ENCODE data around the gene PLA2G15. TPM values are rescaled to one million over a fixed set of nuclear protein-coding genes. Genes with fewer than 3 reads are reported as not detected.
A peak's percentile ranks its signal among the peaks of the same experiment; 100 is the strongest.

The PLA2G15 gene
- total RNA-seq, 1 donor from 2014 or later, result 25.9 TPM

GRCh38 chr16:68275611-68276191 is 30.5 kb downstream of the PLA2G15 start:
- no peaks in the 10 kb centered on the region for H3K9me3 Mint-ChIP-seq (ENCODE audit: unreplicated experiment)
- no peak overlapping the region for H3K4me3 Mint-ChIP-seq (ENCODE audit: unreplicated experiment)
- no peaks in the 10 kb centered on the region for H3K27me3 Mint-ChIP-seq (ENCODE audit: unreplicated experiment)
- peaks cover 3% of the 10 kb centered on the region for H3K4me1 Mint-ChIP-seq (ENCODE audit: unreplicated experiment)
- peaks cover 15% of the 10 kb centered on the region for H3K36me3 Mint-ChIP-seq (ENCODE audit: unreplicated experiment)
- DNase-seq (ENCODE audit: extremely low spot score, unreplicated experiment), result no peak
- H3K27ac Mint-ChIP-seq (ENCODE audit: unreplicated experiment), result peak overlapping the region; percentile 14
- no peak for TF ChIP-seq CTCF (IDR thresholded peaks at IDR 0.05)

DNA sequence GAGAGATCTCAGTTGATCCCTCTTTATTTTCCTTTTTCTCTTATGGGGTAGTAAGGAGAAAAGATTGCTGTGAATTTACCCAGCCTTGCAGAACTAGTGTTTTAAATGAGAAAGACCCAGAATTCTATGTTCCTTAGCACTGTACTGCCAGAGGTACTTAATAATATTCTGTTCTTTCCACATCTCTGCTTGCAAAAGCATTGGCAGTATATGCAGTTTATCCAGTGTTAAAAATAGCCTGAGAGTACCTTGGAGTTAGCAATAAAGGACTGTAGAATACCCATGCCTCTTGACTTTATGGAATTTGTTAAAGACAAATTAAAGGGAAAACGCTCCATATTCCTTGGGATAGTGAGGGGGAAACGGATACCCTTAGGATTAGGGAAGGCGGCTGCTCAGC is 31.1 kb downstream of the PLA2G15 start:
- DNase-seq (ENCODE audit: extremely low spot score, unreplicated experiment), result no peak
- no peak for TF ChIP-seq CTCF (IDR thresholded peaks at IDR 0.05)
- H3K27me3 Mint-ChIP-seq (ENCODE audit: unreplicated experiment), result no peaks in the 10 kb centered on the region
- no peak overlapping the region for H3K4me3 Mint-ChIP-seq (ENCODE audit: unreplicated experiment)
- peaks cover 3% of the 10 kb centered on the region for H3K4me1 Mint-ChIP-seq (ENCODE audit: unreplicated experiment)
- no peak overlapping the region for H3K27ac Mint-ChIP-seq (ENCODE audit: unreplicated experiment)
- no peaks in the 10 kb centered on the region for H3K9me3 Mint-ChIP-seq (ENCODE audit: unreplicated experiment)
- H3K36me3 Mint-ChIP-seq (ENCODE audit: unreplicated experiment), result peaks cover 15% of the 10 kb centered on the region

- Mint-ChIP-seq H3K36me3 (ENCODE audit: unreplicated experiment) (peaks cover 32% of the 10 kb centered on the region), H3K27ac (ENCODE audit: unreplicated experiment) (no peak overlapping the region), H3K27me3 (ENCODE audit: unreplicated experiment) (no peaks in the 10 kb centered on the region), H3K4me3 (ENCODE audit: unreplicated experiment) (no peak overlapping the region), H3K9me3 (ENCODE audit: unreplicated experiment) (no peaks in the 10 kb centered on the region), H3K4me1 (ENCODE audit: unreplicated experiment) (no peaks in the 10 kb centered on the region)
- DNase-seq (ENCODE audit: extremely low spot score, unreplicated experiment), result no peak
- no peak for TF ChIP-seq CTCF (IDR thresholded peaks at IDR 0.05)
Observed at GRCh38 chr16:68279726-68280558, 34.8 kb downstream of the PLA2G15 start.

DNA sequence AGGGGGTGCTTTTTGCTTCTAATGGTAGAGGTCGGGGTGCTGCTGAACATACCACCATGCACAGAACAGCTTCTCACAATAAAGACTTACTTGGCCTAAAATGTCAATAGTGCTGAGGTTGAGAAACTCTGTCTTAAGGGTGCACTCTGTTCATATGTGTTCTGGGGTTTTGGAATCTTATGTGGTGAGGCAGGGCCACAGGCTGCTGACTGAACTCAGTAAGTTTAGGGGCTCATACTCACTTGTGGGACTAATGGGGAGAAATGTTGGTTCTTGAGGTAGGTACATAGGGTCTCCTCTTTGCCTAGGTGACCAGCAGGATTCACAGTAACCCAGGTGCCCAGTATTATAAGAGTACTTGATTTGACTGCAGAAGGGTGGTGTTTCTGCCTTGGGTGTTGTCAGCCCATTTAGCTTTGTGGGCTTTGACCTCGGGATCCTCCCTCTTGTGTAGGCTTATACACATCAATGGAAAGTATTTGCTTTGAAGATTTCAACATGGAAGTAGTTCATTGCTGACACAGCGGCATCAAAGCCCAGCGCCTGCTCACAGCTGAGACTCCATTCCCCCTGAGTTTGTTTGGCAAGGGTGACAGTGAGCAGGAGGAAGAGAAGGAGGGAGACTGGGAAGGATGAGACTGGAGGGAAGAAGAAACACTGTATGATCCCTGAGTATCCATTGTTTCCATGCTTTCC is 36.3 kb downstream of the PLA2G15 start:
- no peaks in the 10 kb centered on the region for H3K27me3 Mint-ChIP-seq (ENCODE audit: unreplicated experiment)
- no peak overlapping the region for H3K4me3 Mint-ChIP-seq (ENCODE audit: unreplicated experiment)
- no peak overlapping the region for H3K27ac Mint-ChIP-seq (ENCODE audit: unreplicated experiment)
- peaks cover 3% of the 10 kb centered on the region for H3K4me1 Mint-ChIP-seq (ENCODE audit: unreplicated experiment)
- no peak for TF ChIP-seq CTCF (IDR thresholded peaks at IDR 0.05)
- no peaks in the 10 kb centered on the region for H3K9me3 Mint-ChIP-seq (ENCODE audit: unreplicated experiment)
- DNase-seq (ENCODE audit: extremely low spot score, unreplicated experiment), result no peak
- H3K36me3 Mint-ChIP-seq (ENCODE audit: unreplicated experiment), result peaks cover 36% of the 10 kb centered on the region

GRCh38 chr16:68282064-68282452 is 36.9 kb downstream of the PLA2G15 start:
- Mint-ChIP-seq H3K27ac (ENCODE audit: unreplicated experiment) (no peak overlapping the region), H3K27me3 (ENCODE audit: unreplicated experiment) (no peaks in the 10 kb centered on the region), H3K9me3 (ENCODE audit: unreplicated experiment) (no peaks in the 10 kb centered on the region)

More at GRCh38 chr16:68282064-68282452, 36.9 kb downstream of the PLA2G15 start:
- H3K36me3 Mint-ChIP-seq (ENCODE audit: unreplicated experiment), result peaks cover 38% of the 10 kb centered on the region
- TF ChIP-seq CTCF (IDR thresholded peaks at IDR 0.05), result no peak
- DNase-seq (ENCODE audit: extremely low spot score, unreplicated experiment), result no peak
- H3K4me3 Mint-ChIP-seq (ENCODE audit: unreplicated experiment), result no peak overlapping the region
- H3K4me1 Mint-ChIP-seq (ENCODE audit: unreplicated experiment), result peaks cover 4% of the 10 kb centered on the region
